Fibroblast of peridontal ligament (primary cell): ENCODE data around the gene AOPEP.

Experiments used
- DNase-seq: peaks from one replicate; pipeline ENCODE4 v3.0.0-alpha.2; 2010; ENCODE audit errors: extremely low read depth

The AOPEP gene

GRCh38 chr9:94850540-94851434 is 124.3 kb downstream of the AOPEP start:
- DNase-seq, result no peak

- DNase-seq, result no peak
These were observed 125.0 kb downstream of the AOPEP start for GRCh38 chr9:94851467-94851866.

GRCh38 chr9:94851892-94852291 is 125.4 kb downstream of the AOPEP start:
- no peak for DNase-seq

- no peak for DNase-seq
These were observed 125.9 kb downstream of the AOPEP start for GRCh38 chr9:94852373-94852772.

- DNase-seq, result no peak
These were observed 127.4 kb downstream of the AOPEP start for GRCh38 chr9:94853887-94854286.

- no peak for DNase-seq
These were observed 129.4 kb downstream of the AOPEP start for GRCh38 chr9:94855903-94856302.

GRCh38 chr9:94857791-94858190 is 131.3 kb downstream of the AOPEP start:
- no peak for DNase-seq

GRCh38 chr9:94859226-94859625 is 132.7 kb downstream of the AOPEP start:
- DNase-seq, result no peak

- DNase-seq, result no peak
These were observed 133.4 kb downstream of the AOPEP start for GRCh38 chr9:94859891-94860290.

GRCh38 chr9:94860678-94861588 is 134.4 kb downstream of the AOPEP start:
- DNase-seq, result peak; percentile 92

- DNase-seq, result peak; percentile 86
These were observed 135.2 kb downstream of the AOPEP start for GRCh38 chr9:94861589-94862272.

- peak; percentile 32 for DNase-seq
These were observed 137.7 kb downstream of the AOPEP start for GRCh38 chr9:94864196-94864595.

GRCh38 chr9:94864862-94865509 is 138.5 kb downstream of the AOPEP start:
- DNase-seq, result peak; percentile 13

- DNase-seq, result peak; percentile 76
These were observed 139.3 kb downstream of the AOPEP start for GRCh38 chr9:94865582-94866452.

GRCh38 chr9:94866770-94867169 is 140.3 kb downstream of the AOPEP start:
- peak; percentile 26 for DNase-seq

GRCh38 chr9:94867281-94867841 is 140.9 kb downstream of the AOPEP start:
- peak; percentile 71 for DNase-seq

GRCh38 chr9:94867842-94868312 is 141.4 kb downstream of the AOPEP start:
- peak; percentile 98 for DNase-seq

- DNase-seq, result no peak
These were observed 142.0 kb downstream of the AOPEP start for GRCh38 chr9:94868464-94868863.

- peak; percentile 59 for DNase-seq
These were observed 142.9 kb downstream of the AOPEP start for GRCh38 chr9:94869415-94869843.

- no peak for DNase-seq
These were observed 143.9 kb downstream of the AOPEP start for GRCh38 chr9:94870465-94870792.
